ENCODE results near the gene RTTN. TPM values are rescaled to one million over a fixed set of nuclear protein-coding genes. Genes with fewer than 3 reads are reported as not detected.
A peak's percentile ranks its signal among the peaks of the same experiment; 100 is the strongest.

RTTN gene
- total and polyA plus RNA-seq, 9 of the 15 experiments (the other 6 are each of a cell fraction or from before 2014, with no cell fraction given), result 3.1 to 18.3 (median 10.6) TPM

- no peak for TF ChIP-seq SIN3A (IDR thresholded peaks at IDR 0.05; ENCODE audit: borderline replicate concordance in 2 of 2, control insufficient read depth in 1 of 2, low read depth in 2 of 2, low read length in 2 of 2)
- TF ChIP-seq, protein P1, sequence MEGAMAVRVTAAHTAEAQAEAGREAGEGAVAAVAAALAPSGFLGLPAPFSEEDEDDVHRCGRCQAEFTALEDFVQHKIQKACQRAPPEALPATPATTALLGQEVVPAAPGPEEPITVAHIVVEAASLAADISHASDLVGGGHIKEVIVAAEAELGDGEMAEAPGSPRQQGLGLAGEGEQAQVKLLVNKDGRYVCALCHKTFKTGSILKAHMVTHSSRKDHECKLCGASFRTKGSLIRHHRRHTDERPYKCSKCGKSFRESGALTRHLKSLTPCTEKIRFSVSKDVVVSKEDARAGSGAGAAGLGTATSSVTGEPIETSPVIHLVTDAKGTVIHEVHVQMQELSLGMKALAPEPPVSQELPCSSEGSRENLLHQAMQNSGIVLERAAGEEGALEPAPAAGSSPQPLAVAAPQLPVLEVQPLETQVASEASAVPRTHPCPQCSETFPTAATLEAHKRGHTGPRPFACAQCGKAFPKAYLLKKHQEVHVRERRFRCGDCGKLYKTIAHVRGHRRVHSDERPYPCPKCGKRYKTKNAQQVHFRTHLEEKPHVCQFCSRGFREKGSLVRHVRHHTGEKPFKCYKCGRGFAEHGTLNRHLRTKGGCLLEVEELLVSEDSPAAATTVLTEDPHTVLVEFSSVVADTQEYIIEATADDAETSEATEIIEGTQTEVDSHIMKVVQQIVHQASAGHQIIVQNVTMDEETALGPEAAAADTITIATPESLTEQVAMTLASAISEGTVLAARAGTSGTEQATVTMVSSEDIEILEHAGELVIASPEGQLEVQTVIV (CRISPR knock-in tag; IDR thresholded peaks at IDR 0.05; ENCODE audit: borderline replicate concordance), result no peak
- peak; percentile 63; the same call in 1 of the 2 replicates for TF ChIP-seq CC2D1A (IDR thresholded peaks at IDR 0.05)
- TF ChIP-seq KHSRP (IDR thresholded peaks at IDR 0.05), result no peak
- TF ChIP-seq ZNF717 (CRISPR knock-in tag; IDR thresholded peaks at IDR 0.05), result no peak
- no peak for TF ChIP-seq ZNF778 (CRISPR knock-in tag; IDR thresholded peaks at IDR 0.05)
- TF ChIP-seq HEY1 (CRISPR knock-in tag; IDR thresholded peaks at IDR 0.05; ENCODE audit: borderline replicate concordance), result no peak
- TF ChIP-seq BCOR (IDR thresholded peaks at IDR 0.05), result no peak
- no peak for TF ChIP-seq KLF13 (tag; IDR thresholded peaks at IDR 0.05; ENCODE audit: borderline replicate concordance, low read depth)
- TF ChIP-seq KLF16 (IDR thresholded peaks at IDR 0.05), result no peak
- TF ChIP-seq NCOA4 (IDR thresholded peaks at IDR 0.05; ENCODE audit: partially characterized antibody), result no peak
- TF ChIP-seq, protein P2, sequence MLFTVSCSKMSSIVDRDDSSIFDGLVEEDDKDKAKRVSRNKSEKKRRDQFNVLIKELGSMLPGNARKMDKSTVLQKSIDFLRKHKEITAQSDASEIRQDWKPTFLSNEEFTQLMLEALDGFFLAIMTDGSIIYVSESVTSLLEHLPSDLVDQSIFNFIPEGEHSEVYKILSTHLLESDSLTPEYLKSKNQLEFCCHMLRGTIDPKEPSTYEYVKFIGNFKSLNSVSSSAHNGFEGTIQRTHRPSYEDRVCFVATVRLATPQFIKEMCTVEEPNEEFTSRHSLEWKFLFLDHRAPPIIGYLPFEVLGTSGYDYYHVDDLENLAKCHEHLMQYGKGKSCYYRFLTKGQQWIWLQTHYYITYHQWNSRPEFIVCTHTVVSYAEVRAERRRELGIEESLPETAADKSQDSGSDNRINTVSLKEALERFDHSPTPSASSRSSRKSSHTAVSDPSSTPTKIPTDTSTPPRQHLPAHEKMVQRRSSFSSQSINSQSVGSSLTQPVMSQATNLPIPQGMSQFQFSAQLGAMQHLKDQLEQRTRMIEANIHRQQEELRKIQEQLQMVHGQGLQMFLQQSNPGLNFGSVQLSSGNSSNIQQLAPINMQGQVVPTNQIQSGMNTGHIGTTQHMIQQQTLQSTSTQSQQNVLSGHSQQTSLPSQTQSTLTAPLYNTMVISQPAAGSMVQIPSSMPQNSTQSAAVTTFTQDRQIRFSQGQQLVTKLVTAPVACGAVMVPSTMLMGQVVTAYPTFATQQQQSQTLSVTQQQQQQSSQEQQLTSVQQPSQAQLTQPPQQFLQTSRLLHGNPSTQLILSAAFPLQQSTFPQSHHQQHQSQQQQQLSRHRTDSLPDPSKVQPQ (CRISPR knock-in tag; IDR thresholded peaks at IDR 0.05; ENCODE audit: borderline replicate concordance), result no peak
- no peak for TF ChIP-seq FOXJ2 (tag; IDR thresholded peaks at IDR 0.05)
- TF ChIP-seq RHOXF2B (CRISPR knock-in tag; conservative IDR thresholded peaks at IDR 0.05), result no peak
- TF ChIP-seq MECOM (CRISPR knock-in tag; IDR thresholded peaks at IDR 0.05), result no peak
- no peak for TF ChIP-seq SMAD4 (CRISPR knock-in tag; conservative IDR thresholded peaks at IDR 0.05)
- no peak for TF ChIP-seq ZNF561 (CRISPR knock-in tag; conservative IDR thresholded peaks at IDR 0.05)
- no peak for TF ChIP-seq ATF1 (CRISPR knock-in tag; IDR thresholded peaks at IDR 0.05)
- no peak for TF ChIP-seq ATF1 (tag; IDR thresholded peaks at IDR 0.05)
- TF ChIP-seq, protein P3, sequence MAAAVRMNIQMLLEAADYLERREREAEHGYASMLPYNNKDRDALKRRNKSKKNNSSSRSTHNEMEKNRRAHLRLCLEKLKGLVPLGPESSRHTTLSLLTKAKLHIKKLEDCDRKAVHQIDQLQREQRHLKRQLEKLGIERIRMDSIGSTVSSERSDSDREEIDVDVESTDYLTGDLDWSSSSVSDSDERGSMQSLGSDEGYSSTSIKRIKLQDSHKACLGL (CRISPR knock-in tag; IDR thresholded peaks at IDR 0.05; ENCODE audit: borderline replicate concordance, poor library complexity, severe bottlenecking), result no peak
- no peak for TF ChIP-seq TEAD2 (tag; IDR thresholded peaks at IDR 0.05)
- TF ChIP-seq ZNF511 (CRISPR knock-in tag; IDR thresholded peaks at IDR 0.05), result no peak
- no peak for TF ChIP-seq TEAD1 (CRISPR knock-in tag; IDR thresholded peaks at IDR 0.05)
- no peak for TF ChIP-seq NCOA6 (IDR thresholded peaks at IDR 0.05)
- no peak for TF ChIP-seq TOE1 (IDR thresholded peaks at IDR 0.05; ENCODE audit: borderline replicate concordance)
- TF ChIP-seq TOE1 (CRISPR knock-in tag; IDR thresholded peaks at IDR 0.05; ENCODE audit: borderline replicate concordance, low read depth), result no peak
- TF ChIP-seq SMARCA5 (IDR thresholded peaks at IDR 0.05), result no peak
- TF ChIP-seq SUPT5H (IDR thresholded peaks at IDR 0.05), result no peak
These were observed 53.9 kb downstream of the RTTN start (continued) for GRCh38 chr18:70151614-70152013.
